H1 (cell line): ENCODE results near the gene FHOD1. TPM values are rescaled to one million over a fixed set of nuclear protein-coding genes. Genes with fewer than 3 reads are reported as not detected.

Experiments
- ASH2L ChIP-seq: fragments of 200-600, 300-600 bp; sonication (generic); IDR thresholded peaks from one replicate; pipeline ENCODE4 v1.7.1; 2017; ENCODE audit warnings: low read length
- CBX5 ChIP-seq: fragments of 300-800, 300-1000 bp; sonication (generic); IDR thresholded peaks from 2 replicates; pipeline ENCODE4 v1.7.1; 2016; ENCODE audit warnings: antibody characterized with exemption, low read length, low read depth
- CHD2 ChIP-seq: IDR thresholded peaks from 2 replicates; pipeline ENCODE4 v1.6.1; 2012; ENCODE audit warnings: low read length, improper control_type of control experiment
- GTF2F1 ChIP-seq: IDR thresholded peaks from 2 replicates; pipeline ENCODE4 v1.6.1; 2012; ENCODE audit warnings: low read depth, low read length, improper control_type of control experiment, borderline replicate concordance
- JUND ChIP-seq: IDR thresholded peaks from 2 replicates; pipeline ENCODE4 v1.6.1; 2011; ENCODE audit warnings: mild to moderate bottlenecking, improper control_type of control experiment, low read length
- TCF12 ChIP-seq: IDR thresholded peaks from 2 replicates; pipeline ENCODE4 v1.6.1; 2011; ENCODE audit warnings: low read depth, mild to moderate bottlenecking, low read length
- polyA plus RNA-seq, 7 experiments: library from polyadenylated mRNA; depleted of rRNA in 3 of 7; stranded (reverse) in 5 of 7; unstranded in 2 of 7; fragments of >200 nt in 5 of 7; fragments of 200-250 nt in 2 of 7; gene quantifications; 1 replicate in 5 of 7; 2 replicates in 1 of 7; 4 replicates in 1 of 7; pipeline versions ENCODE4 v1.2.1 to v1.2.3, GENCODE V29; 2011 to 2013; ENCODE audit warnings: missing spikeins in 2 of 7, mixed read lengths in 2 of 7
- total RNA-seq: library from RNA; stranded (reverse); fragmentation: NEBNext Ultra II Directional; extraction: Animal tissue kit (Norgen Biotek cat#: 25700); gene quantifications from 2 replicates; pipeline ENCODE4 v1.2.1, GENCODE V29; 2021
- TF ChIP-seq, protein P1 (sequence below): IDR thresholded peaks from 2 replicates; pipeline ENCODE4 v1.6.1; 2012; ENCODE audit warnings: low read length, inconsistent platforms
- TF ChIP-seq, protein P2 (sequence below): IDR thresholded peaks from 2 replicates; pipeline ENCODE4 v1.6.1; 2012; ENCODE audit warnings: inconsistent platforms

Gene FHOD1
- total and polyA plus RNA-seq, 2 of the 8 experiments (the other 6 are each of a cell fraction or from before 2014, with no cell fraction given): 31.3 to 60.7 TPM

DNA sequence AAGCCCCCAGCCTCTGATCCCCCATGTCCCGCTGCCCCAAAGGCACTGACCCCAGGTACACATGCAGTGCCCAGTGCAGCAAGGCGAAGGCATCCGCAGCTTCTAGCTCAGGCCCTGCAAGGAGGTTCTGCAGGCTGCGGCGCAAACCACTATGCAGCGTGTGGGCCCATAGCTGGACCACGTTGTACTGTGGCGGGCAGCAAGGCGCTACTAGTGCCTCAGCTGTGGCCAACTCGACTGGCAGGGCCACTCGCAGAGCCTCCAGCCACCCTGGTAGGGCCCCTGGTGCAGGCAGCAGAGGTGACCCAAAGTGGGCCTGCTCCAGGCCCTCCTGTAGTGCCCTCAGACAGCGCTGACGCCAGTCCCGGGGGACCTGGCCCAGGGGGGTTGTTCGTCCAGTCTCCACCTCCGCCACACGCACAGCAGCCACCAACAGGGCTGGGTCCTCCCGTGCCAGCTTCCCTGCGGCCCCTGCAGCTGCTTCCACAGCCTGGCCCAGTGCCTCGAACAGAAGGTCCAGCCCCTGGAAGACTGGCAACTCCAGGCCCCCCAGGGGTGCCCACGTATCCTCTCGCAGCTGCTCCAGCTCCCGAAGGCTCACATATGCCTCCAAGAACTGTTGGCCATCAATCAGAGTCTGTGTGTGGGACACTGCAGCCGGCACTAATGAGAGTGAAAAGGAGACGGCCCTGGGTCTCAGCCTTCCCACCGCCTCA is 59.9 kb downstream of the FHOD1 start (continued):
- TF ChIP-seq CHD2: no peak
- TF ChIP-seq TCF12: no peak
- TF ChIP-seq, protein P1, sequence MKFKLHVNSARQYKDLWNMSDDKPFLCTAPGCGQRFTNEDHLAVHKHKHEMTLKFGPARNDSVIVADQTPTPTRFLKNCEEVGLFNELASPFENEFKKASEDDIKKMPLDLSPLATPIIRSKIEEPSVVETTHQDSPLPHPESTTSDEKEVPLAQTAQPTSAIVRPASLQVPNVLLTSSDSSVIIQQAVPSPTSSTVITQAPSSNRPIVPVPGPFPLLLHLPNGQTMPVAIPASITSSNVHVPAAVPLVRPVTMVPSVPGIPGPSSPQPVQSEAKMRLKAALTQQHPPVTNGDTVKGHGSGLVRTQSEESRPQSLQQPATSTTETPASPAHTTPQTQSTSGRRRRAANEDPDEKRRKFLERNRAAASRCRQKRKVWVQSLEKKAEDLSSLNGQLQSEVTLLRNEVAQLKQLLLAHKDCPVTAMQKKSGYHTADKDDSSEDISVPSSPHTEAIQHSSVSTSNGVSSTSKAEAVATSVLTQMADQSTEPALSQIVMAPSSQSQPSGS: no peak
- no peak for TF ChIP-seq ASH2L
- no peak for TF ChIP-seq CBX5
- TF ChIP-seq JUND: no peak
- TF ChIP-seq, protein P2, sequence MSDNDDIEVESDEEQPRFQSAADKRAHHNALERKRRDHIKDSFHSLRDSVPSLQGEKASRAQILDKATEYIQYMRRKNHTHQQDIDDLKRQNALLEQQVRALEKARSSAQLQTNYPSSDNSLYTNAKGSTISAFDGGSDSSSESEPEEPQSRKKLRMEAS: no peak
- no peak for TF ChIP-seq GTF2F1
